ENCODE measurements around the gene DEGS1.
A peak's percentile ranks its signal among the peaks of the same experiment; 100 is the strongest.

DEGS1 gene

DNA sequence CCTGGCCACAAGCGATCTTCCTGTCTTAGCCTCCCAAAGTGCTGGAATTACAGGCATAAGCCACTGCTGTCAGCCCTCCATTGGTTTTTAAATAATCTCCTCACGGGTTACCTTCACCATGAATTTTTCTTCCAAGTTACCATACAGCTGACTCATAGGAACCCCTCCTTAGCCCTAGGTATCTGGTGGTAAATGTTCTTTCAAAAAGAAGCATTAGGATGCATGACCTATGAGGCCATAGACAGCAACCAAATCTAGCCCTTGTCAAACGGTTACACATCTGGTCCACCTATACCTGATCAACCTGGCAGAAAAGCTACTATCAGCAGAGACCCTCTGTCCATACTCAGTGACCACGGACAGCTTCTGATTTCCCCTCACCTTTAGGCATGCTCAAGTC lies 12.7 kb upstream of the DEGS1 start:
- TF ChIP-seq, protein P1, sequence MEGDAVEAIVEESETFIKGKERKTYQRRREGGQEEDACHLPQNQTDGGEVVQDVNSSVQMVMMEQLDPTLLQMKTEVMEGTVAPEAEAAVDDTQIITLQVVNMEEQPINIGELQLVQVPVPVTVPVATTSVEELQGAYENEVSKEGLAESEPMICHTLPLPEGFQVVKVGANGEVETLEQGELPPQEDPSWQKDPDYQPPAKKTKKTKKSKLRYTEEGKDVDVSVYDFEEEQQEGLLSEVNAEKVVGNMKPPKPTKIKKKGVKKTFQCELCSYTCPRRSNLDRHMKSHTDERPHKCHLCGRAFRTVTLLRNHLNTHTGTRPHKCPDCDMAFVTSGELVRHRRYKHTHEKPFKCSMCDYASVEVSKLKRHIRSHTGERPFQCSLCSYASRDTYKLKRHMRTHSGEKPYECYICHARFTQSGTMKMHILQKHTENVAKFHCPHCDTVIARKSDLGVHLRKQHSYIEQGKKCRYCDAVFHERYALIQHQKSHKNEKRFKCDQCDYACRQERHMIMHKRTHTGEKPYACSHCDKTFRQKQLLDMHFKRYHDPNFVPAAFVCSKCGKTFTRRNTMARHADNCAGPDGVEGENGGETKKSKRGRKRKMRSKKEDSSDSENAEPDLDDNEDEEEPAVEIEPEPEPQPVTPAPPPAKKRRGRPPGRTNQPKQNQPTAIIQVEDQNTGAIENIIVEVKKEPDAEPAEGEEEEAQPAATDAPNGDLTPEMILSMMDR (conservative IDR thresholded peaks at IDR 0.05; ENCODE audit: low read depth, low read length): no peak
- no peak overlapping the region for H3K4me3 ChIP-seq (ENCODE audit: low read length)
- DNase-seq (ENCODE audit: low read depth): no peak

DNA sequence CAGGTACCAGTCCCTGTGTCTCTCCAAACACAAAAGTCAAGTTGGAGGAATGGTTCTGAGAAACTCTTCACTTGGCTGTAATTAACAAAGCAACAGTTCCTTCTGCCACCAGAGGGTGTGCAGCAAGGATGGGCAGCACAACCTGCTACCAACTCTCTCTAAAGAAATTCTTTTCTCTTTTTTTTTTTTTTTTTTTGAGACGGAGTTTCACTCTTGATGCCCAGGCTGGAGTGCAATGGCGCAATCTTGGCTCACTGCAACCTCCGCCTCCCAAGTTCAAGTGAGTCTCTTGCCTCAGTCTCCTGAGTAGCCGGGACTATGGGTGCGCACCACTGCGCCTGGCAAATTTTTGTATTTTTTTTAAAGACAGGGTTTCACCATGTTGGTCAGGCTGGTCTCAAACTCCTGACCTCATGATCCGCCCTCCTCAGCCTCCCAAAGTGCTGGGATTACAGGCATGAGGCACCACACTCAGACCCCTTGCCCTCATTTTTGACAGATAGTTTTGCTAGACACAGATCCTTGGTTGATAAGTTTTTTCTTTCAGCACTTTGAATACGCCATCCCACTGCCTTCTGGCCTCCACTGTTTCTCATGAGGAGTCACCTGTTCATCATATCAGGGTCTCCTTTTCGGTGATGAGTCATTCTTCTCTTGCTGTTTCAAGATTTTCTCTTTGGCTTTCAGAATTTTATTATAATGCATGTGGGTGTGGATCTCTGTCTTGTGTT lies 12.1 kb upstream of the DEGS1 start:
- TF ChIP-seq, protein P1 (conservative IDR thresholded peaks at IDR 0.05; ENCODE audit: low read depth, low read length): peak; percentile 57
- DNase-seq (ENCODE audit: low read depth): no peak
- H3K4me3 ChIP-seq (ENCODE audit: low read length): no peak overlapping the region

DNA sequence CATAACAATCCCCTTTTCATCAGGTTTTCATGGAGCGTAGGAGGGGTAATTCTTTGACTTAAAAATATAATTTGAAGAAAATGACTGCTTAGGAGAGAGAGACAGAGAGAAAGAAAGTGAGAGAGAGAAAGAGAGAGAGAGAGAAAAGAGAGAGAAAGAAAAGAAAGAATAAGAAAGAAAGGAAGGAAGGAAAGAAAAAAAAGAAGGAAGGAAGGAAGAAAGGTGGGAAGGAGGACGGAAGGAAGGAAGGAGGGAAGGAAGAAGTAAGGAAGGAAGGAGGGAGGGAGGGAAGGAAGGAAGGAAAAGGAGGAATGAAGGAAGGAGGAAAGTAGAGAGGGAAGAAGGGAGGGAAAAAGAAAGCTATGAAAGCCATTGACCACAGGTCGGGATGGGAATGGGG lies 10.8 kb upstream of the DEGS1 start:
- no peak overlapping the region for H3K4me3 ChIP-seq (ENCODE audit: low read length)
- DNase-seq (ENCODE audit: low read depth): no peak
- TF ChIP-seq, protein P1 (conservative IDR thresholded peaks at IDR 0.05; ENCODE audit: low read depth, low read length): no peak

DNA sequence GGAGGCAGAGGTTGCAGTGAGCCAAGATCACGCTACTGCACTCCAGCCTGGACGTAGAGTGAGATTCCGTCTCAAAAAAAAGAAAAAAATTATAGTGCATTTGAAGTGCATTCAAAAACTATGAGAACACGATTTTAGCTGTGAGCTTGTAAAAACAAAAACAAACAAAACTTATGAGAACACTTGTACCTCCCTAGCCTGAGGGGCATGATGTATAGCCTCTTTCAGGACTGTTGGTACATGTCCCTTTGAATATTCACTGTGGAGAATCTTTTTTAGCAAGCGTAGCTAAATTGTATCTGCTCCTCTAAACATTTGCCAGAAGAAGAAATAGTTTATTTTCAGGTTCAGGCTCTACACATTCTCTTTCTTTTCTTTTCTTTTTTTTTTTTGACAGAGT lies 9.5 kb upstream of the DEGS1 start:
- no peak overlapping the region for H3K4me3 ChIP-seq (ENCODE audit: low read length)
- no peak for DNase-seq (ENCODE audit: low read depth)
- TF ChIP-seq, protein P1 (conservative IDR thresholded peaks at IDR 0.05; ENCODE audit: low read depth, low read length): no peak

DNA sequence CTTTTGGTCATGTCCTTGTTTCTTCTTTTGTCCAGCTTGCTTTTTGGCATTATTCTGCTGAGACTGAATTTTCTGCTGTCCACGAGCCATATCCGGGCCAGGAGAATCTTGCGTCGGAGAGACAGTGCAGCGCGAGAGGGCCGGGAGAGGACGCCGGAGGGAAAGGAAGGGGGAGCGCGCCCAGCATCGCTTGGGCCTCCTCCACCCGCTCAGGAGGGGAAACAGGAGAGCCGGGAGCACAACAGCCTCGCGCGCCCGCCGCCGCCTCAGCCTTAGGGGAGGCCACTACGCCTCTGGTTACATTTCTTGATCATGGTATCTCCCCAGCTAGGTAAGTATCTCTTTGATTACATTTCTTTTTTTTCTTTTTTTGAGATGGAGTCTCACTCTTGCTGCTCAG lies 7.4 kb upstream of the DEGS1 start:
- no peak overlapping the region for H3K4me3 ChIP-seq (ENCODE audit: low read length)
- TF ChIP-seq, protein P1 (conservative IDR thresholded peaks at IDR 0.05; ENCODE audit: low read depth, low read length): no peak
- DNase-seq (ENCODE audit: low read depth): no peak

DNA sequence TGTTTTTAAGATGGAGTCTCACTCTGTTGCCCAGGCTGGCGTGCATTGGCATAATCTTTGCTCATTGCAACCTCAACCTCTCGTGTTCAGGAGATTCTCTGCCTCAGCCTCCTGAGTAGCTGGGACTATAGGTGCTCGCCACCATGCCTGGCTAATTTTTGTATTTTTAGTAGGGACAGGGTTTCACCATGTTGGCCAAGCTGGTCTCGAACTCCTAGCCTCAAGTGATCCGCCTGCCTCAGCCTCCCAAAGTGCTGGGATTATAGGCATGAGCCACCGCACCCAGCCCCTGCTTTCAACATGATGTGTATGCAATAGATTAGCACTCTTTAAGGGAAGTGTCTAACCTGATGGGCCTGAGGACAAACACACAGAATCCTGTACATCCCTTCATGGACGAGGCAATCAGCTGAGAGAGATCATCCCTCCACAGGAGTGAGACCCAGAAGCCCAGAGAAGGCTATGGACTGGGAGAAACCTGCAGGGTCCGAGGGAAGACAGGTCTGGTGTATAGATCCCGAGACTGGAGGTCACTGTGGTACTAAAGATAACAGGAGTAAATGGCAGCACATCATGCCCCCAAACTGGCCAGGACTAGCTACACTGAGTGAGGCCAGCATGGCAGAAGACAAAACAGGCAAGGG lies 5.6 kb upstream of the DEGS1 start:
- TF ChIP-seq, protein P1 (conservative IDR thresholded peaks at IDR 0.05; ENCODE audit: low read depth, low read length): no peak
- no peak for DNase-seq (ENCODE audit: low read depth)

DNA sequence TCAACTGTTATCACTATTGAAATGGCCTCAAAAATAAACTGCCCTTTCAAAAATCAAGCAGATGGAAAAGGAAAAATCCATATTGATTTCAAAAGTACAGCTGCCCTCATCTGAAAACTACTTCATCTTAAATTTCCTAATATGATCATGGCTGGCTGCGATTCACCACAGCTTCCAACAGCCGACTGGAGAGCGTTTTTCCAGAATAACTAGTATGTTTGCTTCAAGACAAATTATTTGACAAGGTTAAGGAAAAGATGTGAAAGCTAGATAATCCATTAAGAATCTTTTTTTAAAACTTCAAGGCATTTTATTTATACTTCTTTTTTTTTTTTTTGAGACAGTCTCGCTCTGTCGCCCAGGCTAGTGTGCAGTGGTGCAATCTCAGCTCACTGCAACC lies 4.1 kb upstream of the DEGS1 start:
- H3K4me3 ChIP-seq (ENCODE audit: low read length): no peak overlapping the region
- DNase-seq (ENCODE audit: low read depth): no peak
- TF ChIP-seq, protein P1 (conservative IDR thresholded peaks at IDR 0.05; ENCODE audit: low read depth, low read length): no peak

More for the DNA sequence above, 5.6 kb upstream of the DEGS1 start:
- H3K4me3 ChIP-seq (ENCODE audit: low read length): no peak overlapping the region

All from retinal pigment epithelial cell (primary cell).